ENCODE results near the gene PRIM2.
"Not testable (repeated sequence)": the region's sequence is repeated elsewhere in the genome, so short reads cannot be mapped to it uniquely, and the experiment has no call there.

- not testable (repeated sequence) for TF ChIP-seq POLR2AphosphoS5, CTCF (IDR thresholded peaks at IDR 0.05)
Observed at GRCh38 chr6:57659794-57660193, 342.4 kb downstream of the PRIM2 start.

Data from esophagus muscularis mucosa (tissue), 3 donors.